ENCODE results near the gene RACK1.

DNA sequence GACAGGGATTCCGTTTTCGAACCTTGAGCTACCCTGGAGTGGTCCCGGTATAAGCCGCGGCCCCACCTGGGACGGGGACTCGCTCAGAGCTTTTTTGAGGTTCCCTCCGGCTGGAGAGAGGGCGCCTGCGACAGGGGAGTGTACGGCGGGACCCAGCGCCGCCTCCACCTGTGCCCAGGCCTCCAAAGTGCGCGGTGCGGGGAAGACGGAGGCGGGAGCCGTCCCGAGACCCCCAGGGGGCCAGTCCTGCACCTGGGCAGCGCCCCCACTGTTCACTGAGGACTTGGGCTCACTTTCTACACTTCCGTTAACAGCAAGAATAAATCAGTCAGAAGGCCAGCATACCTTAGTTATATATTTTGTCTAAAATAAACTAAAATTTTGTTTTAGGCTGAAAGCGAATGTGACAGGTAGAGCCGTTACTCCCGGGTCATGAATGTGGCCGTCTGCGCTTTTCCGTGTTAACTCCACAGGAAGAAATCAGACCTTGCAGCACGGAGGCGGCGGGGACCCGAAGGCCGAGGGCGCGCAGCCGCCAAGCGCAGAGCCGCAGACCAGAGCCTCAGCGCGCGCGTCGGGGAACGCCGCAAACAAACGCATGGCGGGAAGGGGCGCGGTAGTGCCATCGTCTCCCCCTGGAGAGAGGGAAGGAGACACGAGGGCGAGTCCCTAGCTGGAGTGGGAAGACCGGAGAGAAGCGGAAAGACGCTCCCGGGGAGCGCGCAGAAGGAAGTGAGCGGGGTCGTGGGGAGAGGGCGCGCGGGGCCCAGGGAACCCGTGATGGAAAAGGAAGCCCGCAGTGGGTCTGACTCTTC is 52.8 kb downstream of the RACK1 start:
- TF ChIP-seq, protein P1, sequence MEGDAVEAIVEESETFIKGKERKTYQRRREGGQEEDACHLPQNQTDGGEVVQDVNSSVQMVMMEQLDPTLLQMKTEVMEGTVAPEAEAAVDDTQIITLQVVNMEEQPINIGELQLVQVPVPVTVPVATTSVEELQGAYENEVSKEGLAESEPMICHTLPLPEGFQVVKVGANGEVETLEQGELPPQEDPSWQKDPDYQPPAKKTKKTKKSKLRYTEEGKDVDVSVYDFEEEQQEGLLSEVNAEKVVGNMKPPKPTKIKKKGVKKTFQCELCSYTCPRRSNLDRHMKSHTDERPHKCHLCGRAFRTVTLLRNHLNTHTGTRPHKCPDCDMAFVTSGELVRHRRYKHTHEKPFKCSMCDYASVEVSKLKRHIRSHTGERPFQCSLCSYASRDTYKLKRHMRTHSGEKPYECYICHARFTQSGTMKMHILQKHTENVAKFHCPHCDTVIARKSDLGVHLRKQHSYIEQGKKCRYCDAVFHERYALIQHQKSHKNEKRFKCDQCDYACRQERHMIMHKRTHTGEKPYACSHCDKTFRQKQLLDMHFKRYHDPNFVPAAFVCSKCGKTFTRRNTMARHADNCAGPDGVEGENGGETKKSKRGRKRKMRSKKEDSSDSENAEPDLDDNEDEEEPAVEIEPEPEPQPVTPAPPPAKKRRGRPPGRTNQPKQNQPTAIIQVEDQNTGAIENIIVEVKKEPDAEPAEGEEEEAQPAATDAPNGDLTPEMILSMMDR (IDR thresholded peaks at IDR 0.05; ENCODE audit: insufficient read depth, low read length): no peak
- TF ChIP-seq GABPA (IDR thresholded peaks at IDR 0.05; ENCODE audit: low read depth) (no peak), POLR2AphosphoS5 (IDR thresholded peaks at IDR 0.05; ENCODE audit: low read depth) (no peak; the same call in none of the 2 replicates)
- TF ChIP-seq, protein P2, sequence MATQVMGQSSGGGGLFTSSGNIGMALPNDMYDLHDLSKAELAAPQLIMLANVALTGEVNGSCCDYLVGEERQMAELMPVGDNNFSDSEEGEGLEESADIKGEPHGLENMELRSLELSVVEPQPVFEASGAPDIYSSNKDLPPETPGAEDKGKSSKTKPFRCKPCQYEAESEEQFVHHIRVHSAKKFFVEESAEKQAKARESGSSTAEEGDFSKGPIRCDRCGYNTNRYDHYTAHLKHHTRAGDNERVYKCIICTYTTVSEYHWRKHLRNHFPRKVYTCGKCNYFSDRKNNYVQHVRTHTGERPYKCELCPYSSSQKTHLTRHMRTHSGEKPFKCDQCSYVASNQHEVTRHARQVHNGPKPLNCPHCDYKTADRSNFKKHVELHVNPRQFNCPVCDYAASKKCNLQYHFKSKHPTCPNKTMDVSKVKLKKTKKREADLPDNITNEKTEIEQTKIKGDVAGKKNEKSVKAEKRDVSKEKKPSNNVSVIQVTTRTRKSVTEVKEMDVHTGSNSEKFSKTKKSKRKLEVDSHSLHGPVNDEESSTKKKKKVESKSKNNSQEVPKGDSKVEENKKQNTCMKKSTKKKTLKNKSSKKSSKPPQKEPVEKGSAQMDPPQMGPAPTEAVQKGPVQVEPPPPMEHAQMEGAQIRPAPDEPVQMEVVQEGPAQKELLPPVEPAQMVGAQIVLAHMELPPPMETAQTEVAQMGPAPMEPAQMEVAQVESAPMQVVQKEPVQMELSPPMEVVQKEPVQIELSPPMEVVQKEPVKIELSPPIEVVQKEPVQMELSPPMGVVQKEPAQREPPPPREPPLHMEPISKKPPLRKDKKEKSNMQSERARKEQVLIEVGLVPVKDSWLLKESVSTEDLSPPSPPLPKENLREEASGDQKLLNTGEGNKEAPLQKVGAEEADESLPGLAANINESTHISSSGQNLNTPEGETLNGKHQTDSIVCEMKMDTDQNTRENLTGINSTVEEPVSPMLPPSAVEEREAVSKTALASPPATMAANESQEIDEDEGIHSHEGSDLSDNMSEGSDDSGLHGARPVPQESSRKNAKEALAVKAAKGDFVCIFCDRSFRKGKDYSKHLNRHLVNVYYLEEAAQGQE (IDR thresholded peaks at IDR 0.05; ENCODE audit: insufficient replicate concordance, low read depth): peak; percentile 48
